ENCODE measurements around the gene LONP2. TPM values are rescaled to one million over a fixed set of nuclear protein-coding genes. Genes with fewer than 3 reads are reported as not detected.
A peak's percentile ranks its signal among the peaks of the same experiment; 100 is the strongest.

LONP2 gene
- total RNA-seq, 4 donors from 2014 or later, result 51.4 to 73.4 (median 63.3) TPM

- intact Hi-C loops (cut with DNase I), result no loop called here
- 83% methylated on average over 4 of the region's 4 CpGs for WGBS
- no peaks in the 10 kb centered on the region for H3K27me3 ChIP-seq
- DNase-seq (ENCODE audit: extremely low spot score), result no peak
- no peak for TF ChIP-seq EP300 (IDR thresholded peaks at IDR 0.05)
- TF ChIP-seq CTCF (IDR thresholded peaks at IDR 0.05), result no peak
- no peak for TF ChIP-seq POLR2AphosphoS5 (IDR thresholded peaks at IDR 0.05)
- no peak for TF ChIP-seq POLR2A (IDR thresholded peaks at IDR 0.05; ENCODE audit: low read depth)
- H3K4me1 ChIP-seq, result peaks cover 0 to 26% (median 12%) of the 10 kb centered on the region in 4 donors
- H3K9me3 ChIP-seq, result no peaks in the 10 kb centered on the region
- peaks cover 17 to 31% (median 20%) of the 10 kb centered on the region in 4 donors for H3K36me3 ChIP-seq
- H3K27ac ChIP-seq (replicated peaks in 1 of 4), result no peak overlapping the region
- H3K4me3 ChIP-seq, result no peak overlapping the region
Observed at GRCh38 chr16:48356633-48357376, 112.7 kb downstream of the LONP2 start.

- intact Hi-C loops (cut with DNase I), result no loop called here
- no peak for TF ChIP-seq POLR2A (IDR thresholded peaks at IDR 0.05; ENCODE audit: low read depth)
- no peak for TF ChIP-seq CTCF (IDR thresholded peaks at IDR 0.05)
- no peak for TF ChIP-seq EP300 (IDR thresholded peaks at IDR 0.05)
- TF ChIP-seq POLR2AphosphoS5 (IDR thresholded peaks at IDR 0.05), result no peak
- no peak for DNase-seq (ENCODE audit: extremely low spot score)
- Histone ChIP-seq H3K4me3 (no peak overlapping the region), H3K4me1 (peaks cover 0 to 26% (median 14%) of the 10 kb centered on the region in 4 donors), H3K9me3 (no peaks in the 10 kb centered on the region), H3K36me3 (peaks cover 6 to 22% (median 11%) of the 10 kb centered on the region in 4 donors), H3K27me3 (no peaks in the 10 kb centered on the region), H3K27ac (replicated peaks in 1 of 4) (no peak overlapping the region)
- WGBS, result 92% methylated on average over 3 of the region's 3 CpGs
Observed at GRCh38 chr16:48358419-48358818, 114.3 kb downstream of the LONP2 start.

- no peak for DNase-seq (ENCODE audit: extremely low spot score)
- Histone ChIP-seq H3K27me3 (no peaks in the 10 kb centered on the region), H3K36me3 (peaks cover 4 to 20% (median 11%) of the 10 kb centered on the region in 4 donors), H3K27ac (replicated peaks in 1 of 4) (no peak overlapping the region), H3K4me3 (no peak overlapping the region), H3K4me1 (peaks cover 9 to 28% (median 20%) of the 10 kb centered on the region in 4 donors), H3K9me3 (no peaks in the 10 kb centered on the region)
- TF ChIP-seq EP300 (IDR thresholded peaks at IDR 0.05), result no peak
- WGBS, result 92% methylated on average over 2 of the region's 2 CpGs
- intact Hi-C loops (cut with DNase I), result no loop called here
Observed at GRCh38 chr16:48359983-48360382, 115.9 kb downstream of the LONP2 start.

- peaks cover 16 to 29% (median 26%) of the 10 kb centered on the region in 4 donors for H3K4me1 ChIP-seq
- peaks cover 0 to 13% (median 9%) of the 10 kb centered on the region in 4 donors for H3K36me3 ChIP-seq
- TF ChIP-seq CTCF (IDR thresholded peaks at IDR 0.05) (no peak), POLR2A (IDR thresholded peaks at IDR 0.05; ENCODE audit: low read depth) (no peak), EP300 (IDR thresholded peaks at IDR 0.05) (no peak), POLR2AphosphoS5 (IDR thresholded peaks at IDR 0.05) (no peak)
- H3K9me3 ChIP-seq, result no peaks in the 10 kb centered on the region
- 94% methylated on average over 3 of the region's 3 CpGs for WGBS
- DNase-seq (ENCODE audit: extremely low spot score), result no peak
- no peak overlapping the region for H3K27ac ChIP-seq (replicated peaks in 1 of 4)
- intact Hi-C loops (cut with DNase I), result no loop called here
- H3K27me3 ChIP-seq, result no peaks in the 10 kb centered on the region
- H3K4me3 ChIP-seq, result no peak overlapping the region
Observed at GRCh38 chr16:48361012-48361411, 116.9 kb downstream of the LONP2 start.

- H3K4me3 ChIP-seq, result no peak overlapping the region
- 80% methylated on average over 12 of the region's 12 CpGs for WGBS
- H3K9me3 ChIP-seq, result no peaks in the 10 kb centered on the region
- no peak for DNase-seq (ENCODE audit: extremely low spot score)
- H3K27me3 ChIP-seq, result no peaks in the 10 kb centered on the region
- intact Hi-C loops (cut with DNase I), result no loop called here
- peaks cover 0 to 13% (median 9%) of the 10 kb centered on the region in 4 donors for H3K36me3 ChIP-seq
- H3K27ac ChIP-seq (replicated peaks in 1 of 4), result peak overlapping the region in 1 of 4 donors; percentile 28
- TF ChIP-seq EP300 (IDR thresholded peaks at IDR 0.05) (no peak), POLR2AphosphoS5 (IDR thresholded peaks at IDR 0.05) (peak in 1 of 2 donors; percentile 18)
- peaks cover 20 to 32% (median 30%) of the 10 kb centered on the region in 4 donors for H3K4me1 ChIP-seq
Observed at GRCh38 chr16:48361540-48362144, 117.5 kb downstream of the LONP2 start.

All from esophagus muscularis mucosa (tissue), 4 donors.